ENCODE data around the gene SPAG6.

SPAG6 gene

DNA sequence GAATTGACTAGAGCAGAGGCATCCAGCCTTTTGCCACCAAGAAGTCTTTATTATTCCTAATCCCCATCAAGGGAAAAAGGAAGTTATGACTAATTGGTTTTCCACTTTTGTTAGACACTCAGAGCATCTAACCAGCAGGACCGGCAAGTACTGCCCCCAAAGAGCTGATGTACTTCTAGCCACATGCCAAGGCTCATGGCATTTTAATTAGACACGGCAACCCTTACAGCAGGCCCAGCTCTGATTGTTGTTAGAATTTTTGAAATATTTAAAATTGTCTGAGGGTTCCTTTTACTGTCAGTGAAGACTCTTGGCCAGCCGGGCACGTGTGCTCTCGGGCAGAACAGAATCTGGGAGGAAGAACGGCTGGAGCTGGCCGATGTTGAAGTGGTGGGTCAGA is 114.8 kb downstream of the SPAG6 start:
- no peak for DNase-seq (ENCODE audit: low read depth)

GRCh38 chr10:22460531-22461403 is 115.5 kb downstream of the SPAG6 start:
- DNase-seq (ENCODE audit: low read depth): no peak

- no peak for DNase-seq (ENCODE audit: low read depth)
Measured at GRCh38 chr10:22461891-22462290, 116.6 kb downstream of the SPAG6 start.

- no peak for DNase-seq (ENCODE audit: low read depth)
Measured at GRCh38 chr10:22463255-22463654, 118.0 kb downstream of the SPAG6 start.

DNA sequence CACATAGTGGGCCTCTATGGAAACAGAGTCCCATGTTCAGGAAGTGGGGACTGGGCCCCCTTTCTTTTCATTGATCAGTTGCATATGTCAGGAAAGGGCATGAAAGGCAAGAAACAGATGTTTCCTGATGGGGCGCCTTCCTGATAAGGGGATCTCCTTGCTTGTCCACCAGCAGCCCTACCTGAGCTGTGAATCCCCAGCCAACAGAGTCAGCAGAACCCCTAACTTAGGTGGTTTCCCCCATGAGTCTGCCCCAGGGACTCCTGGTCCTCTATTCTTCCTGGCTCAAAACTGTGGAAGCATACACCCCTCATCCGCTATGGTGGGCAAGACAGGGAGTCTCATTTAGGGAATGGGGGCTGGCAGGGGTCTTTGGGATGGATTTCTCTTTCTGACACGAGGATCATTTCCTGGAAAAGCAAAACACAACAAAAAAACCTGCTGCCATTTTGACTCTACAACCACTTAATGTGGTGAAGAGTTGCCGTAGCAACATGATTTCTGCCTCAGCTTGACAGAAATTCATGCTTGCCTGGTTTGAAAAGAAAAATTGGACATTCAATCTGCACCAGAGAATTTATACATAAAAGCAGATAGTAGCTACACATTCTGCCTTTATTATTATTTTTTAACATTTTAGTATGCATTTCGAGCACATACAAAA is 119.8 kb downstream of the SPAG6 start:
- DNase-seq (ENCODE audit: low read depth): no peak

- DNase-seq (ENCODE audit: low read depth): no peak
Measured at GRCh38 chr10:22466763-22467334, 121.6 kb downstream of the SPAG6 start.
